ENCODE measurements around the gene JAK3. TPM values are rescaled to one million over a fixed set of nuclear protein-coding genes. Genes with fewer than 3 reads are reported as not detected.

Gene JAK3
- total and polyA plus RNA-seq, 2 of the 8 experiments (the other 6 are each of a cell fraction or from before 2014, with no cell fraction given), result 4.0 to 4.7 TPM

DNA sequence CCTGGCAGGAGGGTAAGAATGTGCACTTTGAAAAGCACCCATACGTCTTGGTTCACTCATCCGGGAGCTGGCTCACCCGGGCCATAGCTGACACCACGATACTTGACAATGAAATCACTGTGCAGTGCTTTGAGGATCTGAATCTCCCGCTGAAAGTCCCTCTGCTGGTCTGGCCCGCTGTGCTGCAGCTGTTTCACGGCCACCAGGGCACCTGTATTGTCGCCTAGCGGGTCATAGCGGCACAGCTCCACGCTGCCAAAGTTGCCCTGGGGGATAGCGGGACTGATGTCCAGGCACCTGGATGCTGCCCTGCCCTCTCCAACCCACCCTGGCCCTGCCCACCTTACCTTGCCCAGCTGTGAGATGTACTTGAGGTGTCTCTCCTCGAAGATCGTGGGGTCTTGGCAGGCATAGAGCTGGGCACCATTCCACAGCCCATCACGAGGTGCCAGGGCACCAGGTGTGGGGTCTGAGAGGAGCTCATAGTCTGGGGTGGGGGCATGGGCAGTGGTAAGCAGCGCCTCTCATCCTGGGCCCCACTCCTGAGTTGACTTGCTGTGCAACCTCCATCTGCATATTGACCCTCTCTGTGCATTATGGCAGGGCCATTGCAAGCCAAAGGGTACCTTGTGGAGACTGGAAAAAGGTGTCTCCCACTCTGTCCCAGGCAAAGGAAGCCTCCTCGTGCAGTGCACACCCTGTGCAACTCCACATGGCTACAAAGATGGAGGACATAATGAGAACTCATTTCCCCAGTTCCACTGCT is 15.2 kb downstream of the JAK3 start:
- H3K9me3 ChIP-seq (ENCODE audit: insufficient read depth in 2 of 2, low read depth in 1 of 2, low read length in 1 of 2), result no peaks in the 10 kb centered on the region
- no peak overlapping the region for H2BK12ac ChIP-seq (ENCODE audit: low read depth, low read length)
- no peak overlapping the region for H3K27ac ChIP-seq (ENCODE audit: low read depth, low read length)
- no peak overlapping the region for H3K23ac ChIP-seq (ENCODE audit: insufficient read length)
- no peak overlapping the region for H2BK20ac ChIP-seq (ENCODE audit: low read length)
- 0 out of 2 replicates have a peak overlapping the region, but pooled peaks have one; percentile 50 for H2BK15ac ChIP-seq (ENCODE audit: low read length)
- H3K79me1 ChIP-seq (ENCODE audit: low read depth, low read length), result no peaks in the 10 kb centered on the region
- H4K8ac ChIP-seq (ENCODE audit: extremely low read depth, insufficient read depth, low read length), result no peak overlapping the region
- FAIRE-seq (no peak), DNase-seq (ENCODE audit: low read depth in 1 of 2, low spot score in 2 of 2) (no peak)
- no peak overlapping the region for H4K91ac ChIP-seq (replicated peaks; ENCODE audit: insufficient read length, low read length)
- no peak overlapping the region for H2AK5ac ChIP-seq (ENCODE audit: low read depth, low read length)
- H2AFZ ChIP-seq (ENCODE audit: low read length), result no peak overlapping the region
- H3K79me2 ChIP-seq (ENCODE audit: control insufficient read depth in 1 of 2, insufficient read depth in 2 of 2, low read length in 2 of 2), result no peaks in the 10 kb centered on the region
- 94% methylated on average over 17 of the region's 17 CpGs; no CpG with 5 or more reads in 1 of the 2 experiments for WGBS, 2 experiments (ENCODE audit: extremely low coverage in 1 of 2, insufficient coverage in 1 of 2, insufficient read length in 1 of 2, insufficient replicate concordance in 2 of 2, low coverage in 1 of 2, low lambda C conversion rate in 2 of 2, missing lambda C conversion rate in 1 of 2)
- H4K20me1 ChIP-seq (replicated peaks in 1 of 2; ENCODE audit: control insufficient read depth in 1 of 2, insufficient read depth in 2 of 2, low read length in 2 of 2), result peaks cover 0 to 2% of the 10 kb centered on the region in 2 experiments
- H4K5ac ChIP-seq (ENCODE audit: insufficient read length, low read depth, low read length), result no peak overlapping the region
- H3K4me2 ChIP-seq (ENCODE audit: insufficient read depth in 1 of 2, low read depth in 2 of 2, low read length in 2 of 2), result no peak overlapping the region; a peak in 1 of 4 replicates
- no peak overlapping the region for H2BK120ac ChIP-seq (replicated peaks; ENCODE audit: low read depth, low read length)
- no peak overlapping the region for H2BK5ac ChIP-seq (ENCODE audit: low read depth, low read length)
- no peak overlapping the region for H3K56ac ChIP-seq (replicated peaks; ENCODE audit: insufficient read length, low read depth, low read length)
- ChIA-PET POLR2A (ENCODE audit: partially characterized antibody) (interaction anchor here (1.1 to 12.5 kb wide), 4 partner anchors 9 to 30 kb away, joined by 3 to 133 read pairs (median 16); partner anchors contain the start of genes INSL3 and RPL18A), CTCF (ENCODE audit: partially characterized antibody) (interaction anchor here (0.8 to 1.7 kb wide), 5 partner anchors 25 to 228 kb away, joined by 3 to 6 read pairs (median 3); partner anchors contain the start of gene B3GNT3)
- H3K23me2 ChIP-seq (ENCODE audit: low read depth, low read length), result peaks cover 5% of the 10 kb centered on the region; the same call in 1 of the 2 replicates
- H3K14ac ChIP-seq (ENCODE audit: insufficient read length), result no peak overlapping the region
- no peak overlapping the region for H3K18ac ChIP-seq (ENCODE audit: extremely low read depth, low read length)
- no peak overlapping the region for H3K4ac ChIP-seq (replicated peaks; ENCODE audit: insufficient read length, low read depth, low read length)
- no peaks in the 10 kb centered on the region for H3K36me3 ChIP-seq (ENCODE audit: control insufficient read depth in 2 of 4, insufficient read depth in 4 of 4, low read length in 3 of 4)
- no peak overlapping the region for H3K9ac ChIP-seq (replicated peaks in 1 of 4; ENCODE audit: extremely low read depth in 1 of 4, low read depth in 3 of 4, low read length in 3 of 4)
- H3K27me3 ChIP-seq (replicated peaks in 1 of 4; ENCODE audit: control insufficient read depth in 3 of 4, extremely low read depth in 1 of 4, insufficient read depth in 3 of 4, low read length in 3 of 4), result no peaks in the 10 kb centered on the region; a peak in 1 of 7 replicates
- H3K4me3 ChIP-seq (ENCODE audit: extremely low read depth in 1 of 4, insufficient read depth in 2 of 4, low read depth in 3 of 4, low read length in 4 of 4), result no peak overlapping the region
- H3K4me1 ChIP-seq (replicated peaks in 1 of 4; ENCODE audit: control insufficient read depth in 3 of 4, insufficient read depth in 4 of 4, low read length in 3 of 4), result peaks cover 0 to 15% (median 4%) of the 10 kb centered on the region in 4 experiments; a peak in 6 of 7 replicates
- TF ChIP-seq NANOG (IDR thresholded peaks at IDR 0.05; ENCODE audit: insufficient read depth, low read depth, low read length, poor library complexity, severe bottlenecking) (no peak), BACH1 (IDR thresholded peaks at IDR 0.05; ENCODE audit: low read length) (no peak), RAD21 (IDR thresholded peaks at IDR 0.05 in 1 of 2, conservative IDR thresholded peaks at IDR 0.05 in 1 of 2; ENCODE audit: low read depth in 2 of 2, low read length in 2 of 2) (no peak), BCL11A (IDR thresholded peaks at IDR 0.05; ENCODE audit: low read depth in 2 of 2, low read length in 2 of 2) (no peak), YY1 (IDR thresholded peaks at IDR 0.05; ENCODE audit: low read depth, low read length) (no peak), TAF7 (optimal IDR thresholded peaks at IDR 0.05; ENCODE audit: borderline replicate concordance, low read depth, low read length) (no peak), FOSL1 (IDR thresholded peaks at IDR 0.05; ENCODE audit: insufficient read depth, low read depth, low read length) (no peak), TBP (IDR thresholded peaks at IDR 0.05; ENCODE audit: low read depth, low read length) (no peak), RFX5 (IDR thresholded peaks at IDR 0.05; ENCODE audit: borderline replicate concordance, low read depth, low read length) (no peak), KDM5A (IDR thresholded peaks at IDR 0.05; ENCODE audit: low read length) (no peak), RBBP5 (IDR thresholded peaks at IDR 0.05; ENCODE audit: borderline replicate concordance, low read depth, low read length) (no peak), POU5F1 (IDR thresholded peaks at IDR 0.05; ENCODE audit: low read depth, low read length) (no peak)

Data from H1 (cell line).